Gastroesophageal sphincter (tissue), 3 donors: Measurements from ENCODE around the gene CRELD2.

Experiments used
- CTCF ChIP-seq, 4 experiments: fragments of 200-600 bp in 2 of 4; fragments of 450-650 bp in 2 of 4; sonication (generic) in 1 of 4; IDR thresholded peaks; one replicate each; pipeline ENCODE4 v1.5.1; 2017 to 2019; ENCODE audit warnings: antibody characterized with exemption in 4 of 4, mild to moderate bottlenecking in 2 of 4, moderate library complexity in 2 of 4
- EP300 ChIP-seq: sonication (generic); formaldehyde crosslinking; IDR thresholded peaks from one replicate; pipeline ENCODE4 v1.6.1; 2017; ENCODE audit warnings: antibody characterized with exemption, mild to moderate bottlenecking

GRCh38 chr22:49951000-49951677 lies 32.7 kb downstream of the CRELD2 start:
- TF ChIP-seq CTCF (IDR thresholded peaks at IDR 0.05): no peak
- no peak for TF ChIP-seq EP300
